H9 (cell line): ENCODE measurements around the gene PDS5A. TPM values are rescaled to one million over a fixed set of nuclear protein-coding genes. Genes with fewer than 3 reads are reported as not detected.
"Not testable (repeated sequence)": the region's sequence is repeated elsewhere in the genome, so short reads cannot be mapped to it uniquely, and the experiment has no call there.

Experiments used
- DNase-seq: peaks from one replicate; pipeline ENCODE4 v3.0.0-alpha.2; 2017
- H2AFZ ChIP-seq: one replicate; pipeline ENCODE4 v1.6.1; 2013; ENCODE audit warnings: mild to moderate bottlenecking, low read length, control low read depth, moderate library complexity
- H2AK5ac ChIP-seq: 2 replicates; pipeline ENCODE4 v1.6.1; 2013; ENCODE audit warnings: low read length, control low read depth, mixed read lengths; ENCODE audit not compliant: insufficient read length
- H2BK120ac ChIP-seq: one replicate; pipeline ENCODE4 v1.6.1; 2013; ENCODE audit warnings: low read depth, mild to moderate bottlenecking, low read length, control low read depth, inconsistent platforms; ENCODE audit not compliant: poor library complexity, severe bottlenecking
- H2BK12ac ChIP-seq: 2 replicates; pipeline ENCODE4 v1.6.1; 2013; ENCODE audit warnings: low read length, control low read depth, mixed read lengths, low read depth; ENCODE audit not compliant: insufficient read length
- H2BK15ac ChIP-seq: 2 replicates; pipeline ENCODE4 v1.6.1; 2013; ENCODE audit warnings: low read depth, low read length, control low read depth
- H2BK20ac ChIP-seq: one replicate; pipeline ENCODE4 v1.6.1; 2013; ENCODE audit warnings: low read depth, mild to moderate bottlenecking, low read length, control low read depth, inconsistent platforms; ENCODE audit not compliant: poor library complexity, severe bottlenecking
- H2BK5ac ChIP-seq: 2 replicates; pipeline ENCODE4 v1.6.1; 2013; ENCODE audit warnings: low read length, control low read depth, mixed read lengths; ENCODE audit not compliant: insufficient read length
- H3K14ac ChIP-seq: 2 replicates; pipeline ENCODE4 v1.6.1; 2013; ENCODE audit warnings: low read length, control low read depth; ENCODE audit not compliant: insufficient read depth
- H3K18ac ChIP-seq: 2 replicates; pipeline ENCODE4 v1.6.1; 2013; ENCODE audit warnings: low read depth, mild to moderate bottlenecking, mixed read lengths, low read length, control low read depth; ENCODE audit not compliant: insufficient read length
- H3K23ac ChIP-seq: 2 replicates; pipeline ENCODE4 v1.6.1; 2013; ENCODE audit warnings: low read length, control low read depth, mixed read lengths, low read depth; ENCODE audit not compliant: insufficient read length
- H3K23me2 ChIP-seq: 2 replicates; pipeline ENCODE4 v1.6.1; 2013; ENCODE audit warnings: low read depth, mild to moderate bottlenecking, mixed read lengths, low read length, control low read depth; ENCODE audit not compliant: insufficient read length, poor library complexity, severe bottlenecking
- H3K27ac ChIP-seq: 2 replicates; pipeline ENCODE4 v1.5.1; 2013; ENCODE audit warnings: low read length, control low read depth, mixed read lengths, low read depth; ENCODE audit not compliant: insufficient read length
- H3K27me3 ChIP-seq: 2 replicates; pipeline ENCODE4 v1.6.1; 2013; ENCODE audit warnings: low read length, control low read depth, inconsistent platforms; ENCODE audit not compliant: insufficient read depth
- H3K4ac ChIP-seq: 2 replicates; pipeline ENCODE4 v1.6.1; 2013; ENCODE audit warnings: low read depth, mild to moderate bottlenecking, control low read depth, inconsistent platforms, low read length, moderate library complexity
- H3K4me1 ChIP-seq: 2 replicates; pipeline ENCODE4 v1.6.1; 2013; ENCODE audit warnings: low read length, control low read depth, inconsistent platforms; ENCODE audit not compliant: insufficient read depth
- H3K4me2 ChIP-seq: 2 replicates; pipeline ENCODE4 v1.6.1; 2013; ENCODE audit warnings: low read length, control low read depth, mixed read lengths; ENCODE audit not compliant: insufficient read length, insufficient read depth
- H3K56ac ChIP-seq: 2 replicates; pipeline ENCODE4 v1.6.1; 2013; ENCODE audit warnings: low read depth, mild to moderate bottlenecking, mixed read lengths, low read length, control low read depth; ENCODE audit not compliant: insufficient read length
- H3K79me1 ChIP-seq: 2 replicates; pipeline ENCODE4 v1.6.1; 2013; ENCODE audit warnings: low read depth, mild to moderate bottlenecking, moderate library complexity, low read length, control low read depth, inconsistent platforms; ENCODE audit not compliant: insufficient read depth, poor library complexity, severe bottlenecking
- H3K79me2 ChIP-seq: 2 replicates; pipeline ENCODE4 v1.6.1; 2013; ENCODE audit warnings: low read length, control low read depth, inconsistent platforms; ENCODE audit not compliant: insufficient read depth
- H3K9ac ChIP-seq: 2 replicates; pipeline ENCODE4 v1.6.1; 2013; ENCODE audit warnings: low read length, control low read depth, mixed read lengths; ENCODE audit not compliant: insufficient read length; ENCODE audit errors: extremely low read depth
- H3K9me3 ChIP-seq: one replicate; pipeline ENCODE4 v1.6.1; 2013; ENCODE audit warnings: low read depth, low read length, inconsistent platforms; ENCODE audit not compliant: control insufficient read depth
- H3T11ph ChIP-seq: one replicate; pipeline ENCODE4 v1.6.1; 2013; ENCODE audit warnings: mild to moderate bottlenecking, low read length, control low read depth, inconsistent platforms
- H4K20me1 ChIP-seq: one replicate; pipeline ENCODE4 v1.6.1; 2013; ENCODE audit not compliant: control insufficient read depth, insufficient read length, insufficient read depth
- H4K5ac ChIP-seq: 2 replicates; pipeline ENCODE4 v1.6.1; 2013; ENCODE audit warnings: low read depth, mild to moderate bottlenecking, mixed read lengths, low read length, control low read depth; ENCODE audit not compliant: insufficient read length
- H4K8ac ChIP-seq: replicated peaks from 2 replicates; pipeline ENCODE4 v1.6.1; 2013; ENCODE audit warnings: low read length, control low read depth, mixed read lengths, low read depth; ENCODE audit not compliant: insufficient read length
- H4K91ac ChIP-seq: 2 replicates; pipeline ENCODE4 v1.6.1; 2013; ENCODE audit warnings: low read depth, mild to moderate bottlenecking, moderate library complexity, mixed read lengths, low read length, control low read depth; ENCODE audit not compliant: insufficient read length
- H3K27ac Mint-ChIP-seq, 3 experiments: 2 replicates in 2 of 3; 3 replicates in 1 of 3; pipeline ENCODE4 v1.8.0; 2020 to 2021; ENCODE audit warnings: mixed read lengths in 3 of 3, mild to moderate bottlenecking in 1 of 3, moderate library complexity in 1 of 3
- H3K27me3 Mint-ChIP-seq: 2 replicates; pipeline ENCODE4 v1.8.0; 2021; ENCODE audit warnings: low read depth, mild to moderate bottlenecking, moderate library complexity, mixed read lengths
- H3K36me3 Mint-ChIP-seq, 3 experiments: 2 replicates in 2 of 3; 3 replicates in 1 of 3; pipeline ENCODE4 v1.8.0; 2020 to 2021; ENCODE audit warnings: low read depth in 3 of 3, mixed read lengths in 3 of 3; ENCODE audit not compliant: insufficient read depth in 1 of 3
- H3K4me1 Mint-ChIP-seq, 2 experiments: 2 replicates each; pipeline ENCODE4 v1.8.0; 2020; ENCODE audit warnings: mixed read lengths in 2 of 2
- H3K4me3 Mint-ChIP-seq, 2 experiments: 2 replicates in 1 of 2; 3 replicates in 1 of 2; pipeline ENCODE4 v1.8.0; 2020 to 2021; ENCODE audit warnings: mild to moderate bottlenecking in 2 of 2, mixed read lengths in 2 of 2, moderate library complexity in 1 of 2
- H3K9me3 Mint-ChIP-seq, 2 experiments: 2 replicates in 1 of 2; 3 replicates in 1 of 2; pipeline ENCODE4 v1.8.0; 2020; ENCODE audit warnings: mild to moderate bottlenecking in 2 of 2, mixed read lengths in 2 of 2, moderate library complexity in 1 of 2
- WGBS: extraction: QIAGEN DNeasy Blood & Tissue Kit; methylation state at CpG from one replicate; pipeline ENCODE4 v1.1.7; 2013; ENCODE audit warnings: missing lambda C conversion rate, low lambda C conversion rate, mixed read lengths; ENCODE audit not compliant: insufficient read length; ENCODE audit errors: extremely low coverage; 5-methylcytosine and 5-hydroxymethylcytosine counted together
- total RNA-seq: library from RNA; stranded (reverse); gene quantifications from 2 replicates; pipeline ENCODE4 v1.2.1, GENCODE V29; 2021
- TF ChIP-seq, protein P1 (sequence below): fragments of 200-600 bp; sonication (generic); conservative IDR thresholded peaks from 3 replicates; pipeline ENCODE4 v1.8.0; 2021; ENCODE audit warnings: antibody characterized with exemption, mild to moderate bottlenecking

PDS5A gene
- total RNA-seq, 1 experiment from 2014 or later = 65.4 TPM

DNA sequence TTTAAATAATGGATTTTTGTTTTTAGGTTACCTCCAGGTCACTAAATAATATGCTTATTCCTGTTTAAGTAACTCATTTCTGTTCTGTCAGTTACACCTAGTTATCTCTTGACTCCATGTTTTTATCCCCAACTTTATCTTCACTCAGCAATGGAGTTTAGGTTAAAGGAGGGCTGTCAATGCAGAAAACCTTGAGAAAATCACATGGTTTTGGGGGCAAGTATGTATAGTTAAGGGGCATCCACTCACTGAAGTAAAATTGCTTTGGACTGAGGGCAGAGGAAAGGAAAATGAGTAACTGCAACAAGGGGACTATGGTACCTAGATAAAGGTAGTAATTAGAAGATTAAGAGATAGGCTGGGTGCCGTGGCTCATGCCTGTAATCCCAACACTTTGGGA lies 192.6 kb downstream of the PDS5A start:
- Histone ChIP-seq H2BK5ac (no peak overlapping the region), H3K14ac (no peak overlapping the region), H3K27ac (no peak overlapping the region), H3K9ac (no peak overlapping the region), H4K5ac (no peak overlapping the region), H3K9me3 (no peaks in the 10 kb centered on the region), H3K23me2 (no peaks in the 10 kb centered on the region), H3K4ac (no peak overlapping the region), H2BK20ac (no peak overlapping the region), H2BK12ac (no peak overlapping the region), H2BK15ac (no peak overlapping the region), H3K56ac (no peak overlapping the region), H4K91ac (no peak overlapping the region), H4K20me1 (no peaks in the 10 kb centered on the region), H3K27me3 (no peaks in the 10 kb centered on the region), H2BK120ac (no peak overlapping the region), H2AK5ac (no peak overlapping the region), H4K8ac (no peak overlapping the region), H2AFZ (no peak overlapping the region), H3K79me2 (no peaks in the 10 kb centered on the region), H3K4me1 (no peaks in the 10 kb centered on the region), H3K4me2 (no peak overlapping the region), H3T11ph (no peak overlapping the region), H3K18ac (no peak overlapping the region), H3K79me1 (no peaks in the 10 kb centered on the region), H3K23ac (no peak overlapping the region)
- no CpG with 5 or more reads among the region's 1 CpG for WGBS
- Mint-ChIP-seq H3K4me3 (no peak overlapping the region), H3K36me3 (peaks cover 0 to 2% (median 0%) of the 10 kb centered on the region in 3 experiments; a peak in 3 of 7 replicates), H3K4me1 (peaks cover 0 to 4% of the 10 kb centered on the region in 2 experiments; a peak in 1 of 4 replicates), H3K27me3 (no peaks in the 10 kb centered on the region), H3K27ac (peak overlapping the region in 1 of 3 experiments; percentile 78; a peak in 2 of 7 replicates), H3K9me3 (no peaks in the 10 kb centered on the region)
- DNase-seq = no peak
- TF ChIP-seq, protein P1, sequence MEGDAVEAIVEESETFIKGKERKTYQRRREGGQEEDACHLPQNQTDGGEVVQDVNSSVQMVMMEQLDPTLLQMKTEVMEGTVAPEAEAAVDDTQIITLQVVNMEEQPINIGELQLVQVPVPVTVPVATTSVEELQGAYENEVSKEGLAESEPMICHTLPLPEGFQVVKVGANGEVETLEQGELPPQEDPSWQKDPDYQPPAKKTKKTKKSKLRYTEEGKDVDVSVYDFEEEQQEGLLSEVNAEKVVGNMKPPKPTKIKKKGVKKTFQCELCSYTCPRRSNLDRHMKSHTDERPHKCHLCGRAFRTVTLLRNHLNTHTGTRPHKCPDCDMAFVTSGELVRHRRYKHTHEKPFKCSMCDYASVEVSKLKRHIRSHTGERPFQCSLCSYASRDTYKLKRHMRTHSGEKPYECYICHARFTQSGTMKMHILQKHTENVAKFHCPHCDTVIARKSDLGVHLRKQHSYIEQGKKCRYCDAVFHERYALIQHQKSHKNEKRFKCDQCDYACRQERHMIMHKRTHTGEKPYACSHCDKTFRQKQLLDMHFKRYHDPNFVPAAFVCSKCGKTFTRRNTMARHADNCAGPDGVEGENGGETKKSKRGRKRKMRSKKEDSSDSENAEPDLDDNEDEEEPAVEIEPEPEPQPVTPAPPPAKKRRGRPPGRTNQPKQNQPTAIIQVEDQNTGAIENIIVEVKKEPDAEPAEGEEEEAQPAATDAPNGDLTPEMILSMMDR = no peak

DNA sequence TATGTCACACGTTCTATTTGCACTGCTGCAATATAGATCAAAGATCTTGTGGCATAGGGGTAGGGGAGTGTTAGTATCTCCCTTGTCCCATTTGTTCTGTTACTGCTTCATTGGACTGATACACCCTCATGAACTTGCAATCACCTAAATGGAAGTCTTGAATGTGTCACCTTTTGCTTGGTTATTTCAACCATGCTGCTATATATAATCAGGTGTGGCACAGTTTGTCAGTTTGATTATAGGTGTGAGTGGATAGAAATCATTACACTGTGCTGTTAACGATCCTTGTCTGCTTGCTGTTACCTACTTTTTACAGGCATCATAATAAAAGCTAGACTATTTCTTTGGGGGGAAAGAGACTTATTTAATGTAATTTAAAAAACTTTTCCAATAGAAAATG lies 195.7 kb downstream of the PDS5A start:
- H4K20me1 ChIP-seq, H2BK5ac ChIP-seq, H2BK20ac ChIP-seq, H3K9ac ChIP-seq, H2AK5ac ChIP-seq, H3K4me1 ChIP-seq, DNase-seq, H2BK15ac ChIP-seq, H3K27me3 Mint-ChIP-seq, H3K18ac ChIP-seq, H2AFZ ChIP-seq, H3K56ac ChIP-seq, H3K4me3 Mint-ChIP-seq, H3K79me1 ChIP-seq, H2BK120ac ChIP-seq, H3K23me2 ChIP-seq, H3K4ac ChIP-seq, H2BK12ac ChIP-seq, H3K9me3 Mint-ChIP-seq, H3K27ac ChIP-seq, H3K23ac ChIP-seq, H4K91ac ChIP-seq, H3T11ph ChIP-seq, H3K9me3 ChIP-seq, H4K5ac ChIP-seq, H4K8ac ChIP-seq, H3K14ac ChIP-seq, H3K27me3 ChIP-seq, H3K4me1 Mint-ChIP-seq, H3K79me2 ChIP-seq, H3K4me2 ChIP-seq: not testable (repeated sequence)
- Mint-ChIP-seq H3K27ac (peak overlapping the region in 1 of 3 experiments; percentile 60; a peak in 1 of 7 replicates), H3K36me3 (peaks cover 8 to 26% (median 9%) of the 10 kb centered on the region in 3 experiments; a peak in 6 of 7 replicates)
- no CpG with 5 or more reads among the region's 2 CpGs for WGBS
